ENCODE data around the gene KCNH8.

- TF ChIP-seq POLR2A (IDR thresholded peaks at IDR 0.05; ENCODE audit: low read depth, low read length) (no peak), CEBPB (IDR thresholded peaks at IDR 0.05; ENCODE audit: low read depth, low read length) (no peak), CTCF (conservative IDR thresholded peaks at IDR 0.05; ENCODE audit: low read depth, low read length) (no peak)
- TF ChIP-seq, protein P1, sequence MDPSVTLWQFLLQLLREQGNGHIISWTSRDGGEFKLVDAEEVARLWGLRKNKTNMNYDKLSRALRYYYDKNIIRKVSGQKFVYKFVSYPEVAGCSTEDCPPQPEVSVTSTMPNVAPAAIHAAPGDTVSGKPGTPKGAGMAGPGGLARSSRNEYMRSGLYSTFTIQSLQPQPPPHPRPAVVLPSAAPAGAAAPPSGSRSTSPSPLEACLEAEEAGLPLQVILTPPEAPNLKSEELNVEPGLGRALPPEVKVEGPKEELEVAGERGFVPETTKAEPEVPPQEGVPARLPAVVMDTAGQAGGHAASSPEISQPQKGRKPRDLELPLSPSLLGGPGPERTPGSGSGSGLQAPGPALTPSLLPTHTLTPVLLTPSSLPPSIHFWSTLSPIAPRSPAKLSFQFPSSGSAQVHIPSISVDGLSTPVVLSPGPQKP (IDR thresholded peaks at IDR 0.05; ENCODE audit: borderline replicate concordance, low read depth, low read length), result no peak
Observed at GRCh38 chr3:19428729-19429128, 280.4 kb downstream of the KCNH8 start.
